ENCODE results near the gene RABGAP1L. TPM values are rescaled to one million over a fixed set of nuclear protein-coding genes. Genes with fewer than 3 reads are reported as not detected.

The RABGAP1L gene
- total RNA-seq, 4 donors from 2014 or later: 48.2 to 102 (median 59.1) TPM

DNA sequence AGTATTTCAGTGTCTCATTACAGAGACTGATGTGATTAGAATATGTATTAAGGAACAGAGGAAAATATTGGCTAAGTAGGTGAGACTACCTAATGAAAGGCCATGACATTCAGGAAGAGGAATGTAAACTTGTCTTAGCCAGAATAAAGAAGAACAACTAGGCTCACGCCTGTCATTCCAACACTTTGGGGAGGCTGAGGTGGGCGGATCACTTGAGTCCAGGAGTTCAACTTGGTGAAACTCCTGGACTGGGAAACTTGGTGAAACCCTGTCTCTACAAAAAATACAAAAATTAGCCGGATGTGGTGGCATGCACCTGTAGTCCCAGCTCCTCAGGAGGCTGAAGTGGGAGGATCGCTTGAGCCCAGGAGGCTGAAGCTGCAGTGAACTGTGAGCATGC is 825.6 kb downstream of the RABGAP1L start:
- Histone ChIP-seq H3K27ac (no peak overlapping the region), H3K4me1 (peaks cover 8% of the 10 kb centered on the region), H3K36me3 (peaks cover 24% of the 10 kb centered on the region), H3K4me3 (no peak overlapping the region), H3K9me3 (no peaks in the 10 kb centered on the region), H3K27me3 (no peaks in the 10 kb centered on the region)
- DNase-seq (ENCODE audit: low spot score in 2 of 2): no peak
- WGBS: 94% methylated on average over 4 of the region's 4 CpGs
- TF ChIP-seq POLR2AphosphoS5 (IDR thresholded peaks at IDR 0.05) (no peak), POLR2A (IDR thresholded peaks at IDR 0.05) (no peak), EP300 (IDR thresholded peaks at IDR 0.05) (no peak)
- TF ChIP-seq, protein P1, sequence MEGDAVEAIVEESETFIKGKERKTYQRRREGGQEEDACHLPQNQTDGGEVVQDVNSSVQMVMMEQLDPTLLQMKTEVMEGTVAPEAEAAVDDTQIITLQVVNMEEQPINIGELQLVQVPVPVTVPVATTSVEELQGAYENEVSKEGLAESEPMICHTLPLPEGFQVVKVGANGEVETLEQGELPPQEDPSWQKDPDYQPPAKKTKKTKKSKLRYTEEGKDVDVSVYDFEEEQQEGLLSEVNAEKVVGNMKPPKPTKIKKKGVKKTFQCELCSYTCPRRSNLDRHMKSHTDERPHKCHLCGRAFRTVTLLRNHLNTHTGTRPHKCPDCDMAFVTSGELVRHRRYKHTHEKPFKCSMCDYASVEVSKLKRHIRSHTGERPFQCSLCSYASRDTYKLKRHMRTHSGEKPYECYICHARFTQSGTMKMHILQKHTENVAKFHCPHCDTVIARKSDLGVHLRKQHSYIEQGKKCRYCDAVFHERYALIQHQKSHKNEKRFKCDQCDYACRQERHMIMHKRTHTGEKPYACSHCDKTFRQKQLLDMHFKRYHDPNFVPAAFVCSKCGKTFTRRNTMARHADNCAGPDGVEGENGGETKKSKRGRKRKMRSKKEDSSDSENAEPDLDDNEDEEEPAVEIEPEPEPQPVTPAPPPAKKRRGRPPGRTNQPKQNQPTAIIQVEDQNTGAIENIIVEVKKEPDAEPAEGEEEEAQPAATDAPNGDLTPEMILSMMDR (IDR thresholded peaks at IDR 0.05): no peak

DNA sequence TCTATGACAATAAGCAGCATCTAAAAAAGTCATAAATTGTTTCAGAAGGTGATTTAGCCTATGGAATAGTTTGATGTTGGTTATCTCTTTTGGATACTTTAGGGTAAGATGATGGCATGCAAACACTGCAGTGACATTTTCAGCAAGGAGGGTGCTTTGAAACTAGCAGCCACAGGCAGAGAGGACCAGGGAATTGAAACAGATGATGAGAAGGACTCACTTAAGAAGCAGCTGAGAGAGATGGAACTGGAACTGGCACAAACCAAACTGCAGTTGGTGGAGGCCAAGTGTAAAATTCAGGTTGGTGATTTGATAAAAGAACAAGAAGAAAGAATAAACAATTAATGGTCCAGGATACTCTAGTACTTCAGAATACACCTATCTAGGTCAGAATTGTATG is 829.2 kb downstream of the RABGAP1L start:
- Histone ChIP-seq H3K4me1 (peaks cover 15% of the 10 kb centered on the region), H3K36me3 (peaks cover 5% of the 10 kb centered on the region), H3K4me3 (no peak overlapping the region), H3K27ac (no peak overlapping the region), H3K27me3 (no peaks in the 10 kb centered on the region), H3K9me3 (no peaks in the 10 kb centered on the region)
- no peak for DNase-seq (ENCODE audit: low spot score in 2 of 2)
- no peak for TF ChIP-seq EP300 (IDR thresholded peaks at IDR 0.05)
- TF ChIP-seq POLR2AphosphoS5 (IDR thresholded peaks at IDR 0.05): no peak
- TF ChIP-seq, protein P1 (IDR thresholded peaks at IDR 0.05): no peak
- no peak for TF ChIP-seq POLR2A (IDR thresholded peaks at IDR 0.05)

DNA sequence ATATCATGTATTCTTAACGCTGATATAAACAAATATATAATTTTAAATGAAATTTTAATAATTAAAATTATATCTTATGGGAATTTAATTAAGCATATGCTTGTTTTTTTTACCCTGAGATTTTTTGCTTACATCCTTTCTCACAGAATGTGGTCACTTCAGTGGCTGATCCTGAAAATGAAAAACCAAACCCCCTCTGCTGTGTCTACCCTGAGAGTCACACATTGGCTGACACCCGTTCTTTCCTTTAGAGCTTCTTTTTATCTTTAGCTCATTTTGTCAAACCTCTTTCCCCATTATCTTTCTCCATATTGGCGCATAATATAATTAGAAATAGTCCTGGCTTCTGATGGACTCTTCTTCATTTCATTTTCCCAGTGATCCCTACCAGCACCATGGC is 829.7 kb downstream of the RABGAP1L start:
- Histone ChIP-seq H3K27ac (no peak overlapping the region), H3K36me3 (peaks cover 3% of the 10 kb centered on the region)
- WGBS: 92% methylated on average over 3 of the region's 3 CpGs

DNA sequence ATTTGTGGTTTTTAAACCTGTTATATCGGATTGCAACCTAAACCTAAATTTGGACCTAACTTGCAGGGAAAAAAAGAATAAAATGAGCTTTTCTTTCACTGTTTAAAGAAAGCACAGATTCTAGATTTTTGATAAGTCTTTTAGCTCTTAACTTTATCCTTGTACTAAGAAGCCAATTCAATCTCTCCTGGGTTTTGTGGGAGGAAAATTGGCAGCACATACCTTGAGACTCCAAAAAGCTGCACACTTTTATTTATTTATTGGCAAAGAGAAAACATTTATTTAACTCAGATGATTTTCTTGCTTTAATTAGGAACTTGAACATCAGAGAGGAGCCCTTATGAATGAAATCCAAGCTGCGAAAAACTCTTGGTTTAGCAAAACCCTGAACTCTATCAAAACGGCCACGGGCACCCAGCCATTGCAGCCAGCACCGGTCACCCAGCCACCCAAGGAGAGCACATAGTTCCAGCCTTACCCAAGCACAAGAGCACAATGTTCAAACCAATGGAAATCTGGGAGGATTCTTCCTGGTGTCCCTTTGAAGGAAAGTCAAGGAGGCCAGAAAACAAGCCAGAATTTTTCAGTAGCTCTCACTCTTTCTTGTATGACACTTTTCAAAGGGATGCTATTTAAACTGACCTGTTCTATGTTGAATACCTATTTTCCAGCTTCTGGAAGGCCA is 830.4 kb downstream of the RABGAP1L start:
- Histone ChIP-seq H3K4me3 (peak overlapping the region; percentile 50), H3K27me3 (no peaks in the 10 kb centered on the region), H3K9me3 (no peaks in the 10 kb centered on the region), H3K36me3 (no peaks in the 10 kb centered on the region), H3K27ac (peak overlapping the region; percentile 82), H3K4me1 (peaks cover 15% of the 10 kb centered on the region)
- TF ChIP-seq, protein P1 (IDR thresholded peaks at IDR 0.05): no peak
- WGBS: 49% methylated on average over 5 of the region's 5 CpGs
- no peak for DNase-seq (ENCODE audit: low spot score in 2 of 2)

More for the DNA sequence above, 829.7 kb downstream of the RABGAP1L start:
- peaks cover 15% of the 10 kb centered on the region for H3K4me1 ChIP-seq
- TF ChIP-seq, protein P1 (IDR thresholded peaks at IDR 0.05): no peak
- TF ChIP-seq EP300 (IDR thresholded peaks at IDR 0.05) (no peak), POLR2AphosphoS5 (IDR thresholded peaks at IDR 0.05) (no peak), POLR2A (IDR thresholded peaks at IDR 0.05) (no peak)
- no peaks in the 10 kb centered on the region for H3K27me3 ChIP-seq
- no peak for DNase-seq (ENCODE audit: low spot score in 2 of 2)
- H3K4me3 ChIP-seq: no peak overlapping the region
- H3K9me3 ChIP-seq: no peaks in the 10 kb centered on the region

DNA sequence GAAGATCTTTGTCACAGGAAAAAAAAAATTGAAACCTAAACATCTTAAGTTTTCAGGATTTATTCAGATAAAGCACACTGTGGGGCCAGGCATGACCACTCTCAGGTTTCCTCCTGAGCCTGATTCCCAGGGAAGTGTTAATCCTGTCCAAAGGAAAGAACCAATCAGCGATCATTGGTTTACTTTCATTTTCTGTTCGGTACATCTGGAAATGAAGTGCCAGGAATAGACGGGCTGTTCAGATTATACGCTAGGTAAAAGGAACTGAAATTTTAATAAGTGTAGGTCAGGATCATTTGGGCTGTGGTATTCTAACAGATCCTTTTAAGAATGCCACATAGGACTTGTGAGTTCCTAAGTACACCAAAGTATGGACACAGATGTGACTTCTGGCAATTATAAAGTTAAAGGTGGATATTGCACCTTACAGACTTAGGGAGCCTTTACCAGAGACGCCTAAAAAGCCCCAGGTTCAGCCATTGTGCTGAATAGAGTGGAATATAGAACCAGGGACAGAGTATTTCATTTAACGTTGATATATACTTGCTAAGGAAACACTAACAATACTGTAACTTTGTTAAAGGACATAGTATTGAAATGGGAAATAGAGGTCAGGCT is 831.2 kb downstream of the RABGAP1L start:
- no peaks in the 10 kb centered on the region for H3K9me3 ChIP-seq
- DNase-seq (ENCODE audit: low spot score in 2 of 2): no peak
- H3K4me1 ChIP-seq: peaks cover 15% of the 10 kb centered on the region
- no peaks in the 10 kb centered on the region for H3K27me3 ChIP-seq
- peak overlapping the region; percentile 50 for H3K4me3 ChIP-seq
- WGBS: 23% methylated on average over 6 of the region's 6 CpGs
- peak overlapping the region; percentile 82 for H3K27ac ChIP-seq
- no peaks in the 10 kb centered on the region for H3K36me3 ChIP-seq
- TF ChIP-seq POLR2A (IDR thresholded peaks at IDR 0.05): no peak
- no peak for TF ChIP-seq POLR2AphosphoS5 (IDR thresholded peaks at IDR 0.05)
- no peak for TF ChIP-seq EP300 (IDR thresholded peaks at IDR 0.05)
- TF ChIP-seq, protein P1 (IDR thresholded peaks at IDR 0.05): no peak
